ENCODE data around the gene ORC4. TPM values are rescaled to one million over a fixed set of nuclear protein-coding genes. Genes with fewer than 3 reads are reported as not detected.

ORC4 gene
- 27.6 to 36.2 TPM (median 33.8 TPM) in 5 replicates for total RNA-seq (2022; extraction: Qiagen RNA extraction; ENCODE audit: low read depth)

DNA sequence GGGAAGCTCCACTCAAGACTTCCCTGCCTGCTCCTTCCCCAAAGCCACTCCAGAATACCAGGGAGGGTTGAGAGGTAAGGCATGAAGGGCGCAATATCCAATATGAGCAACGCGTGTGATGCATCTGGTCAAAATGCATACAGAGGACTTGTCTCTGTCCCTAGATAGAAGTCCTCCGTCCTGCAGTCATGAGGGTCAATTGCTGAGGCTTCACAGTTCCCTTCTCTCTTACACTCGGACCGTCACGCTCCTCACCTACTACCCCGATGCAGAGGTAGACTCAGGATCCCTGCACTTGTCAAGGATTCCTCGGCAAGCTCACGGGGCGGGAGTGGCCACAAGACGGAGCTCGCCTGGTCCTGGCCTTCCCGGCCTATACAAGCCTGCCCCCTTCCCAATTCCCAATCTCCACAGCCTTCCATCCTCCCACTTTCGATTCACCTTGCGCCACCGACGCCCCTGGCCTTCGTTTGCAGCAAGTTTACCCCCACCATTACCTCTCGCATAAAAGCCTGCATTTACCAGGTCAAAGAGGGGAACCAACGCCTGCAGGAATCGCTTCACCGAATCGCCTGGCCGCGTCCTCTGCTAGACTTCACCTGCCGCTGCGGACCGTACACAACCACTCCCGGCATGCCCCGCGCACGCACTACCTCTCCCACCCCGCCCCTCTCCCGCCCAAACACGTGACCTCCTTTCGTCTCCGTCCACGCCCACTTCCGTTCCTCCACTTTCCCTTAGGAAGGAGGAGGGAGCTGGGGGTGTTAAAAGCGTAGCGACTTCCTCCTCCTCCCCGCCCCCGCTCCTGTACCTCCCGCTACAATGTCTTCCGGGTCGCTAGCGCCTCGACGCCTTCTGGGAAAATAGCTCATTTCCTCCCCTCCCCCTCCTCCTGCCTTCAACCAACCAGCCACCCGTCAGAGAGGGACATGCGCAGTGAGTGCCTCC lies at the start of gene ORC4:
ORC4 (minus strand) TSS at position 627 of the 948 bp plus-strand sequence. CDS start 44,779 bp downstream, outside the sequence.

DNA sequence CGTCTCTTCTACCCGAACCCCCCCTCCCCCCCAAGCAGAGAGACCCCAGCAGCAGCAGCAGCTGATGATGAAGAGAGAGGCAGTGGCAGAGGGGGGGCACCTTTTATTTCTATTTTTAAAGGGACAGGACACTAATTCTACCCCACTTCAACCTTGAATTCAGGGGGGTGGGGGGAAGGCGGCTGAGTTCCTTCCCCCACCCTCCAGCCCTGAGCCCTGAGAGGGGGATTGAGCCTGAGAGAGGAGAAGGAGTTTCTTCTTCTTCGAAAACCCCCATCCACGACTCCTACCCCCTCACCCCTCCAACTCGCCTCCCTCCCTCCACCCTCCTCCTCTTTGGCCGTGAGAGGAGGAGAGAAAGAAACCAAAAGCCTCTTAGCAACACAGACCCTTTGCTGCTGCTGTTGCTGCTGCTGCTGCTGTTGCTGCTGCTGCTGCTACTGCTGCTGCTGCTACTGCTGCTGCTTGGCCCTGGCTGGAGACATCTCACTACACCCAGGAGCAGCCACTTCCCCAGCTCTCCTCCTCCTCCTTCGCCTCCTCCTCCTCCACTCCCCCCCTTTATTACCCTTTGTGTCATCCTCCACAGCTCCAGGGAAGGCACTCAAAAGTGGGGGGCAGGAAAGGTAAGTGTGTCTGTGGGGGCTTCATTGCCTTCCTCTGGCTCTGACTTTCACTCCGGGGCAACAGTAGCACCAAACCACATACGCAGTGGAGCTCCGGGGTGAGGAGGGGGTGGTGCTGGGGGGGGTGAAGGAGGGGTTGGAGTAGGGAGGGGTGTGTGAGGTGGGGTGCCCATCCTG lies 723 bp upstream of the ORC4 start, which contains the start of gene MBD5:
MBD5 (plus strand) TSS at position 33 of the 803 bp plus-strand sequence.

Other genes starting within 250 kb of the ORC4 start
- 3.3 to 4.1 TPM (median 3.8 TPM) in 5 replicates for gene ACVR2A, start 175.7 kb downstream of the ORC4 start, total RNA-seq (2022; extraction: Qiagen RNA extraction; ENCODE audit: low read depth)
- 3.8 to 6.5 TPM (median 4.9 TPM) in 5 replicates for gene MBD5, start 354 bp upstream of the ORC4 start, total RNA-seq (2022; extraction: Qiagen RNA extraction; ENCODE audit: low read depth)

Data from A549 treated with GW870086 at 1 μM for 4 hours (cell line).